Testis (tissue), 2 donors: ENCODE measurements around the gene GJD4.

Source experiments
- POLR2A ChIP-seq: fragments of 450-650 bp; IDR thresholded peaks from one replicate; pipeline ENCODE4 v1.6.1; 2017; ENCODE audit warnings: antibody characterized with exemption, mild to moderate bottlenecking, moderate library complexity
- TF ChIP-seq, protein P1 (sequence below), 3 experiments: fragments of 450-650 bp in 2 of 3; fragments of 200-600 bp in 1 of 3; sonication (generic) in 1 of 3; IDR thresholded peaks; one replicate each; pipeline ENCODE4 v1.5.1; 2016 to 2019; ENCODE audit warnings: antibody characterized with exemption in 3 of 3, mild to moderate bottlenecking in 2 of 3, moderate library complexity in 1 of 3

DNA sequence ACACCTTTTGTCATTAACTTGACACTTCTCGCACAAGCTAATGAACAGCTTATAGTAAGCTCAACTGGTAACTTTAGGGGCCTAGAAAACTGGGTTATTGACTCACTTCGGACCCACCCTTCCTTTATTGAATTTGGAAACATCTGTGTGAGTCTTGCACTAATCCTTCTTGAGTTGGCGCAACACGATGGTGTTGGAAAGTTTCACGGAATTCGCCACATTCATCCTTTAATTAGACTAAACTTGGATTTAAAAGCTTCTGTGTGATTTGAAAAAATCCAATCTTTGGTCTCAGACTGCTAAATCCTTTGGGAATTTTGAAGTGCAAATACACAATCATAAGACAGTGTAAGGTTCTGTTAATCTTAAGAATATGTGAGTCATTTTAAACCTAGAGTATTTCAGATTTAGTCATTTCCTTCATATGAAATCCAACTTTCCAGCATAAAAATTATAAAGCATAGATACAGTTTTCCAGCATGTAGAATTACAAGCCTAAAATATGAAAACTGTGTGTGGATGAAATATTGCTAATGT lies 21.9 kb downstream of the GJD4 start:
- TF ChIP-seq, protein P1, sequence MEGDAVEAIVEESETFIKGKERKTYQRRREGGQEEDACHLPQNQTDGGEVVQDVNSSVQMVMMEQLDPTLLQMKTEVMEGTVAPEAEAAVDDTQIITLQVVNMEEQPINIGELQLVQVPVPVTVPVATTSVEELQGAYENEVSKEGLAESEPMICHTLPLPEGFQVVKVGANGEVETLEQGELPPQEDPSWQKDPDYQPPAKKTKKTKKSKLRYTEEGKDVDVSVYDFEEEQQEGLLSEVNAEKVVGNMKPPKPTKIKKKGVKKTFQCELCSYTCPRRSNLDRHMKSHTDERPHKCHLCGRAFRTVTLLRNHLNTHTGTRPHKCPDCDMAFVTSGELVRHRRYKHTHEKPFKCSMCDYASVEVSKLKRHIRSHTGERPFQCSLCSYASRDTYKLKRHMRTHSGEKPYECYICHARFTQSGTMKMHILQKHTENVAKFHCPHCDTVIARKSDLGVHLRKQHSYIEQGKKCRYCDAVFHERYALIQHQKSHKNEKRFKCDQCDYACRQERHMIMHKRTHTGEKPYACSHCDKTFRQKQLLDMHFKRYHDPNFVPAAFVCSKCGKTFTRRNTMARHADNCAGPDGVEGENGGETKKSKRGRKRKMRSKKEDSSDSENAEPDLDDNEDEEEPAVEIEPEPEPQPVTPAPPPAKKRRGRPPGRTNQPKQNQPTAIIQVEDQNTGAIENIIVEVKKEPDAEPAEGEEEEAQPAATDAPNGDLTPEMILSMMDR (IDR thresholded peaks at IDR 0.05) = no peak
- TF ChIP-seq POLR2A = no peak
